ENCODE measurements around the gene PRKG1.

DNA sequence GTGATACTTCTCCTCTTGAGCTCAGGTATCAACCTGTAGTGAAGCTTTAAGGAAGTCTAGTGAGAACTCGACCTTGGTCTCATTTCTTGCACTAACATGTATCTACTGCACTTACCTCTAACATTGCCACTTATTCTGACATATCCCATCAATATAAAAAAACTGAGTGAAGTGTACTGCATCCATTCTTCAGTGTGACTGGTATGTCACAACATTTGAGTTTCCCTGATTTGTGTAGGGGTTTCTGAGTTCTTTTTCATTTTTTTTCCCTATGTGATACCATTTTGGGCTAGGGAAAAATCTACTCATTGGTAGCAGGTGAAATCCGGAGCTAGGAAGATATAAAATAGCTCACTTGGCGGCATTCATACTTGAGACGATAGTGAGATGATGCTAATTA lies 274.3 kb downstream of the PRKG1 start:
- TF ChIP-seq, protein P1, sequence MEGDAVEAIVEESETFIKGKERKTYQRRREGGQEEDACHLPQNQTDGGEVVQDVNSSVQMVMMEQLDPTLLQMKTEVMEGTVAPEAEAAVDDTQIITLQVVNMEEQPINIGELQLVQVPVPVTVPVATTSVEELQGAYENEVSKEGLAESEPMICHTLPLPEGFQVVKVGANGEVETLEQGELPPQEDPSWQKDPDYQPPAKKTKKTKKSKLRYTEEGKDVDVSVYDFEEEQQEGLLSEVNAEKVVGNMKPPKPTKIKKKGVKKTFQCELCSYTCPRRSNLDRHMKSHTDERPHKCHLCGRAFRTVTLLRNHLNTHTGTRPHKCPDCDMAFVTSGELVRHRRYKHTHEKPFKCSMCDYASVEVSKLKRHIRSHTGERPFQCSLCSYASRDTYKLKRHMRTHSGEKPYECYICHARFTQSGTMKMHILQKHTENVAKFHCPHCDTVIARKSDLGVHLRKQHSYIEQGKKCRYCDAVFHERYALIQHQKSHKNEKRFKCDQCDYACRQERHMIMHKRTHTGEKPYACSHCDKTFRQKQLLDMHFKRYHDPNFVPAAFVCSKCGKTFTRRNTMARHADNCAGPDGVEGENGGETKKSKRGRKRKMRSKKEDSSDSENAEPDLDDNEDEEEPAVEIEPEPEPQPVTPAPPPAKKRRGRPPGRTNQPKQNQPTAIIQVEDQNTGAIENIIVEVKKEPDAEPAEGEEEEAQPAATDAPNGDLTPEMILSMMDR (IDR thresholded peaks at IDR 0.05) = no peak
- TF ChIP-seq EZH2 (IDR thresholded peaks at IDR 0.05) = no peak
